ENCODE data around the gene MED27. TPM values are rescaled to one million over a fixed set of nuclear protein-coding genes. Genes with fewer than 3 reads are reported as not detected.
A peak's percentile ranks its signal among the peaks of the same experiment; 100 is the strongest.

Gene MED27
- total RNA-seq, 2 donors from 2014 or later = 29.0 to 30.5 TPM

GRCh38 chr9:131951155-131951554 lies 128.5 kb downstream of the MED27 start:
- Mint-ChIP-seq H3K4me3 (no peak overlapping the region), H3K27me3 (ENCODE audit: low read depth) (no peaks in the 10 kb centered on the region), H3K27ac (no peak overlapping the region), H3K9me3 (no peaks in the 10 kb centered on the region), H3K4me1 (ENCODE audit: low read depth) (no peaks in the 10 kb centered on the region), H3K36me3 (ENCODE audit: insufficient read depth in 2 of 2) (peaks cover 0 to 2% of the 10 kb centered on the region in 2 donors)
- DNase-seq (no peak), ATAC-seq (replicated peaks in 1 of 2) (no peak)

- ATAC-seq (replicated peaks in 1 of 2) = peak in 1 of 2 donors; percentile 66
- no peaks in the 10 kb centered on the region for H3K9me3 Mint-ChIP-seq
- H3K36me3 Mint-ChIP-seq (ENCODE audit: insufficient read depth in 2 of 2) = no peaks in the 10 kb centered on the region
- no peak overlapping the region for H3K27ac Mint-ChIP-seq
- H3K4me3 Mint-ChIP-seq = peak overlapping the region in 1 of 2 donors; percentile 19
- DNase-seq = no peak
- no peaks in the 10 kb centered on the region for H3K27me3 Mint-ChIP-seq (ENCODE audit: low read depth)
- no peaks in the 10 kb centered on the region for H3K4me1 Mint-ChIP-seq (ENCODE audit: low read depth)
Measured at GRCh38 chr9:131950487-131950886, 129.2 kb downstream of the MED27 start.

DNA sequence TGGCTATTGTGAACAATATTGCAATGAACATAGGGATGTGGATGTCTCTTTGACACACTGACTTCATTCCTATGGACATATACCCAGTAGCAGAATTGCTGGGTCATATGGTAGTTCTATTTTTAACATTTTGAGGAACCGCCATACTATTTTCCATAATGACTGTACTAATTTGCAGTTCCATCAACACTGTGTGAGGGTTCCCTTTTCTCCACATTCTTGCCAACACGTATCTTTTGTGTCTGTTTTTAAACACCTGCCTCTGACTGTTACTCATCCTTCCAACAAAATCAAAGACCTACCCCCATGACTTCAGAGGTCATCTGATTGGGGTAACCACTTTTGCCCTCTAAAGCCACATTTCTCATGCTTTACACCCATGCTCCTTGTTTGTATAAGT lies 133.5 kb downstream of the MED27 start:
- no peak for ATAC-seq (replicated peaks in 1 of 2)
- H3K4me1 Mint-ChIP-seq (ENCODE audit: low read depth) = no peaks in the 10 kb centered on the region

DNA sequence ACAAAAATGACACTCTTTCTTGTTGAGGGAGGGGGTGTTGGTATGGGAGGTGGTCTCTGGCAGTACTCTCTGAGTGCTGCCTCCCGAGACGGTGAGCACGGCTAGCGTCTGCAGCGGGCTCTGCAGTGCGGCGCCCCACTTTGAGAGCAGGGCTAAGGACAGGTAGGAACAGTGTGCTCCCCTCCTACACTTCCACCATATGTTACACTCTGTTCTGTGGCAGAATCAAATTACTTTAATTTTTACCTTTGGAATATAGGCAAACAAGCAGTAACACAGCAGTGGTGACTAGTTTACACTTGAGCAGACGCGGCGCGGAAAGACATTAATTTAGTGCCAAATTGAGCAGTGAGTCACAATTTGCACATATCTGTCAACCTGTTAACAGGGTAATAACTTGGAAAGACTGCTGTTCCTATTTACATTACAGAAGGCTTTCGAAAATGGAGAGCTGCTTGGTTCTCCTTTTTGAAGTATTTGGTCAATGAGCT lies 136.3 kb downstream of the MED27 start:
- no peak for ATAC-seq (replicated peaks in 1 of 2)
- Mint-ChIP-seq H3K9me3 (no peaks in the 10 kb centered on the region), H3K4me3 (no peak overlapping the region), H3K27me3 (ENCODE audit: low read depth) (no peaks in the 10 kb centered on the region), H3K27ac (no peak overlapping the region), H3K36me3 (ENCODE audit: insufficient read depth in 2 of 2) (peaks cover under 1 to 5% of the 10 kb centered on the region in 2 donors), H3K4me1 (ENCODE audit: low read depth) (no peaks in the 10 kb centered on the region)
- no peak for DNase-seq

More for the DNA sequence above, 133.5 kb downstream of the MED27 start:
- no peak for DNase-seq
- H3K27me3 Mint-ChIP-seq (ENCODE audit: low read depth) = no peaks in the 10 kb centered on the region
- peaks cover 0 to 2% of the 10 kb centered on the region in 2 donors for H3K36me3 Mint-ChIP-seq (ENCODE audit: insufficient read depth in 2 of 2)
- no peaks in the 10 kb centered on the region for H3K9me3 Mint-ChIP-seq
- H3K4me3 Mint-ChIP-seq = no peak overlapping the region
- H3K27ac Mint-ChIP-seq = no peak overlapping the region

DNA sequence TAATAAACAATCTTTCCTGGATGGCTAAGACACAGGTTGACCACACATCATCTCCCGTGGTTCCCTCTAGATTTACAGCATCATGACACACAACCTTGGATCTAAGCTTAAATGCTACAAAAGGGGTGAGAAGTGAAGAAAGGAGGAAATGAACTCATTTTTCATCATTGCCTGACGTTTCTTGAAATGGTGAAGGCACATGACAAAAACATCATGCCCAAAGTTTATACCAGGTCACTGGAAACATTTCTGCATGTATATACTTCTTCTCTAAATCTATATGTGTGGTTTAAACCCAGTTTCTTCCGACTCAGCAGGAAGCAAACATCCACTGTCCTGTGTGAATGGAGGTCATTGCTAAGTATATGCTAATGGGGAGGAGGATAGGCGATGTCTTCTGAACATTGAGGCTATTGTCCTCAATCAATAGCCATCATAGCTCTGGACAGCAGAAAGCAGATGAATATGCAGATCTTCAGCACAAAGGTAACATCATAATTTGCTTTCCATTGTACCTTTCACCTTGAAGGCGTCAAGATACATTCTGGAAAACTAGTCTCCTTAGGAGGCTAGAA lies 137.4 kb downstream of the MED27 start:
- no peaks in the 10 kb centered on the region for H3K27me3 Mint-ChIP-seq (ENCODE audit: low read depth)
- peaks cover 5 to 11% of the 10 kb centered on the region in 2 donors for H3K36me3 Mint-ChIP-seq (ENCODE audit: insufficient read depth in 2 of 2)
- ATAC-seq (replicated peaks in 1 of 2) = no peak

DNA sequence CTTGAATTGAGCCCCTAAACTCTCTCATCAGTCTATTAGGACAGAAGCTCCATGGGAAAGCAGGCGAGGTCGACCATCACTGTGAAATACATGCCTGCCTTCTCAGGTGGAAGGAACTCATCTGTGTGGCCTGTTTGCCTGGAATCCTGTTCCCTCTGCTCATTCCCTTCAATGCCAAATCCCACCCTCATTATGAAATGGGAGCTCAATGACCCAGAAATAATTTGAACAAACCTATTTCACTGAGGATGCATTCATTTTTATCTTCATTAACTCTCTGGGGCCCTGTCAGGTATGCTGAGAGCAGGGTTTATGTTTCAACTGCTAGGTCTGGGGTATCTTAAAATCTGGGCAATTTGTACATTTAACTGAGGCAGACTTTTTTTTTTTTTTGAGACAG lies 142.2 kb downstream of the MED27 start:
- DNase-seq = no peak
- Mint-ChIP-seq H3K27ac (no peak overlapping the region), H3K9me3 (no peaks in the 10 kb centered on the region)

More for the DNA sequence above, 137.4 kb downstream of the MED27 start:
- H3K27ac Mint-ChIP-seq = no peak overlapping the region
- no peak for DNase-seq
- no peaks in the 10 kb centered on the region for H3K9me3 Mint-ChIP-seq
- H3K4me1 Mint-ChIP-seq (ENCODE audit: low read depth) = no peaks in the 10 kb centered on the region
- no peak overlapping the region for H3K4me3 Mint-ChIP-seq

GRCh38 chr9:131936929-131937328 lies 142.7 kb downstream of the MED27 start:
- H3K9me3 Mint-ChIP-seq = no peaks in the 10 kb centered on the region
- no peak overlapping the region for H3K4me3 Mint-ChIP-seq
- H3K27ac Mint-ChIP-seq = no peak overlapping the region
- DNase-seq = no peak
- no peaks in the 10 kb centered on the region for H3K27me3 Mint-ChIP-seq (ENCODE audit: low read depth)
- no peaks in the 10 kb centered on the region for H3K4me1 Mint-ChIP-seq (ENCODE audit: low read depth)
- ATAC-seq (replicated peaks in 1 of 2) = no peak
- H3K36me3 Mint-ChIP-seq (ENCODE audit: insufficient read depth in 2 of 2) = peaks cover 3 to 11% of the 10 kb centered on the region in 2 donors

More for the DNA sequence above, 142.2 kb downstream of the MED27 start:
- Mint-ChIP-seq H3K36me3 (ENCODE audit: insufficient read depth in 2 of 2) (peaks cover 3 to 11% of the 10 kb centered on the region in 2 donors), H3K4me1 (ENCODE audit: low read depth) (no peaks in the 10 kb centered on the region), H3K27me3 (ENCODE audit: low read depth) (no peaks in the 10 kb centered on the region), H3K4me3 (no peak overlapping the region)
- ATAC-seq (replicated peaks in 1 of 2) = no peak

- no peak for ATAC-seq (replicated peaks in 1 of 2)
- H3K9me3 Mint-ChIP-seq = no peaks in the 10 kb centered on the region
- H3K27me3 Mint-ChIP-seq (ENCODE audit: low read depth) = no peaks in the 10 kb centered on the region
Measured at GRCh38 chr9:131934673-131935072, 145.0 kb downstream of the MED27 start.

DNA sequence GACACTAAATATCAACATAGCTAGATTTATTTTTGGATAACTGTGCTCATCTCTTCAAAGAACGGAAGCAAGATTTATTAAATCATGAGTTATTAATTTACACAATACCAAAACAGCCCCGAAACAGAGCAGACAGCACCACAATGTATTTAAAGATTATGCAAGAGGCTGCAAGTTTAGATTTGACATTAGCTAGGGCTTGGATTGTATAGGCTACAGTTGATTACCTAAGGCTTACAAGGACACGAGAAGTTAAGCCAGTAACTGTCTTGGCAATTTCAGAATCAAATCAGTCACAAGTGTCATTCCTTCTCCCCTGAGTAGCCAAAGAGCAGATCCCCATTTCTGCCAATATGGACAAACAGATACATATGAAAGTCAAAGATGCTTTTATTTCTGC lies 152.6 kb downstream of the MED27 start:
- DNase-seq (no peak), ATAC-seq (replicated peaks in 1 of 2) (no peak)
- no peaks in the 10 kb centered on the region for H3K27me3 Mint-ChIP-seq (ENCODE audit: low read depth)
- no peak overlapping the region for H3K27ac Mint-ChIP-seq
- no peak overlapping the region for H3K4me3 Mint-ChIP-seq
- H3K9me3 Mint-ChIP-seq = no peaks in the 10 kb centered on the region
- H3K36me3 Mint-ChIP-seq (ENCODE audit: insufficient read depth in 2 of 2) = no peaks in the 10 kb centered on the region
- H3K4me1 Mint-ChIP-seq (ENCODE audit: low read depth) = peaks cover 6% of the 10 kb centered on the region

More at GRCh38 chr9:131934673-131935072, 145.0 kb downstream of the MED27 start:
- Mint-ChIP-seq H3K4me1 (ENCODE audit: low read depth) (no peaks in the 10 kb centered on the region), H3K36me3 (ENCODE audit: insufficient read depth in 2 of 2) (peaks cover 3 to 11% of the 10 kb centered on the region in 2 donors), H3K4me3 (no peak overlapping the region), H3K27ac (no peak overlapping the region)
- no peak for DNase-seq

DNA sequence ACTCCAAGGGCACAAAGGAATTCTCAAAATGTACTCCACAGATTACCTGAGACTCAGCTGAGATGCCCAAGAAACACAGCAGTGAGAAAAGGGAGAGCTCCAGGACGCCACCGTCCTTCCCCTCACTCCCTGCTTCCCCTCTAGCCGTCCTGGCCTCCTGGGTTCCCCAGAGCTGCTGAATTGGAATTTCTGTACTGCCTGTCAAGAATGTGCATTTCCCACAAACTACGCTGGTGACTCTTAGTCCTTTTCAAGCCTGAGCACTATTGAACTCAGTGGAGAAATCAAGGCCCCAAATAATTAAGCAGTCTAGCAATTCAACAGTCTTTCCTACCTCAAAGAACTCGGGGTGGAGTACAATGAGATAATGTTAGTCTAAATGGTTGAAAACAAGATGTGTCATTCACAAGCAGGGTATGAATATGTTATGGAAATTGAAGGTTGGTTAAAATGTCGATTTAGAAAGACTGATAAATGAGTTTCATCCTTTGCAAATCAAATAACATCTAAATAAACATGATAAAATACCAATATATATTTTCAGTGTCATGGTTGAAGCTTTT lies 153.2 kb downstream of the MED27 start:
- no peaks in the 10 kb centered on the region for H3K36me3 Mint-ChIP-seq (ENCODE audit: insufficient read depth in 2 of 2)
- H3K27ac Mint-ChIP-seq = no peak overlapping the region
- DNase-seq (no peak), ATAC-seq (replicated peaks in 1 of 2) (no peak)
- no peaks in the 10 kb centered on the region for H3K27me3 Mint-ChIP-seq (ENCODE audit: low read depth)
- H3K4me1 Mint-ChIP-seq (ENCODE audit: low read depth) = peaks cover 6% of the 10 kb centered on the region
- H3K9me3 Mint-ChIP-seq = no peaks in the 10 kb centered on the region
- H3K4me3 Mint-ChIP-seq = no peak overlapping the region

DNA sequence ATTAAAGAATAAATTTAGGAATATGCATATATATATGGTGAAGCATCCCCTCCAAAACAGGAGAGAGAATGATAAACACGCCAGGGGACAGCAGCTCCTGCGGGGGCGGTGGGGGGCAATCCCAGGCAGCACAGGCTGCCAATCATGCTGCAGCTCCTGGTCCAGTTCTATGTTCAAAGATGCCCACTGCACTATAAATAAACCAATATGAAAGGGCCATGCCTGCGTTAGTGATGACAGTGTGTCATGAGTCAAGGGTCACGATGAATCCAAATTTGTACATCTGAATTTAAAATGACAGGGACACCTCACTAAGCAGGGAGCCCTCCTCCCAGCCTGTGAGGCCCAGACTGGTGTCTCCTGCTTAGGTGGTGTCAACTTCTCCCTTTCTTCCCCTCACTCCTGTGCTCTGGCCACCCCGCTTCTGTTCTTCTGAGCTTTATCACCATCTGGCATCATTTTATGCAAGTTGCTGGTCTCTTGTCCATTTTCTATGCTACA lies 153.9 kb downstream of the MED27 start:
- Mint-ChIP-seq H3K36me3 (ENCODE audit: insufficient read depth in 2 of 2) (no peaks in the 10 kb centered on the region), H3K4me3 (no peak overlapping the region), H3K4me1 (ENCODE audit: low read depth) (peaks cover 6% of the 10 kb centered on the region), H3K27me3 (ENCODE audit: low read depth) (no peaks in the 10 kb centered on the region), H3K27ac (no peak overlapping the region), H3K9me3 (no peaks in the 10 kb centered on the region)
- no peak for ATAC-seq (replicated peaks in 1 of 2)
- DNase-seq = no peak

DNA sequence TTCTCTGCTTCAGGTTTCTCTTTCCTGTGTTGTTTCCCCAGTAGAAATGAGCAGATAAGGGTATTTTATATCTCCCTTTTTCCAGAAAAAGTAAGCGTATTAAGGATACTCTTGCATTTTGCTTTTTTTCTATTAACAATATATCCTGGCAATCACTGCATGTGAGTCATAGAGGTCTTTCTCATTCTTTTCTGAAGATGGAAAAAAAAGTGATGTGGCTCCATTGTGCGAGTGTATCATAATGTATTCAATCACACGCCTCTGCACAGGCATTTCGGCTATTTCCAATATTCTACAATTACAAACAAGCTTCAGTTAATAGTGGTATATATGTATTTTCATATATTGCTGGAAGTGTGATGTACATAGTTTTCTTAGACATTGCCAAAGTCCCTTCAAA lies 155.9 kb downstream of the MED27 start:
- Mint-ChIP-seq H3K36me3 (ENCODE audit: insufficient read depth in 2 of 2) (no peaks in the 10 kb centered on the region), H3K4me3 (no peak overlapping the region), H3K27ac (no peak overlapping the region), H3K4me1 (ENCODE audit: low read depth) (peaks cover 12% of the 10 kb centered on the region), H3K27me3 (ENCODE audit: low read depth) (no peaks in the 10 kb centered on the region), H3K9me3 (no peaks in the 10 kb centered on the region)
- DNase-seq (no peak), ATAC-seq (replicated peaks in 1 of 2) (no peak)

- Mint-ChIP-seq H3K9me3 (no peaks in the 10 kb centered on the region), H3K27me3 (ENCODE audit: low read depth) (no peaks in the 10 kb centered on the region), H3K27ac (no peak overlapping the region), H3K4me3 (no peak overlapping the region), H3K36me3 (ENCODE audit: insufficient read depth in 2 of 2) (no peaks in the 10 kb centered on the region), H3K4me1 (ENCODE audit: low read depth) (peaks cover 12% of the 10 kb centered on the region)
- ATAC-seq (replicated peaks in 1 of 2) (no peak), DNase-seq (no peak)
Measured at GRCh38 chr9:131923132-131923671, 156.5 kb downstream of the MED27 start.

Data from activated T-cell treated with anti-CD3 and anti-CD28 coated beads, Interleukin-2, amount 50 U/mL, for 72 hours (primary cell).